Neural progenitor cell (in vitro differentiated cells): Measurements from ENCODE around the gene FUT7. TPM values are rescaled to one million over a fixed set of nuclear protein-coding genes. Genes with fewer than 3 reads are reported as not detected.
A peak's percentile ranks its signal among the peaks of the same experiment; 100 is the strongest.

Experiments used
- DNase-seq: peaks from one replicate; pipeline ENCODE4 v3.0.0-alpha.2; 2016; ENCODE audit warnings: low spot score
- H2AFZ ChIP-seq: fragments of 200-600 bp; sonication (generic); replicated peaks from 2 replicates; pipeline ENCODE4 v1.6.1; 2016; ENCODE audit warnings: antibody characterized with exemption
- H3F3A ChIP-seq: fragments of 200-600 bp; sonication (generic); 2 replicates; pipeline ENCODE4 v1.6.1; 2016; ENCODE audit warnings: antibody characterized with exemption, low read depth
- H3K27ac ChIP-seq: fragments of 200-600 bp; sonication (generic); 2 replicates; pipeline ENCODE4 v1.5.1; 2016; ENCODE audit warnings: mild to moderate bottlenecking
- H3K27me3 ChIP-seq: fragments of 200-600 bp; sonication (generic); 2 replicates; pipeline ENCODE4 v1.6.1; 2016; ENCODE audit warnings: mild to moderate bottlenecking, moderate library complexity
- H3K36me3 ChIP-seq: fragments of 200-600 bp; sonication (generic); 2 replicates; pipeline ENCODE4 v1.5.1; 2016
- H3K4me1 ChIP-seq: fragments of 200-600 bp; sonication (generic); 2 replicates; pipeline ENCODE4 v1.6.1; 2016; ENCODE audit warnings: mixed run types
- H3K4me2 ChIP-seq: fragments of 200-600 bp; sonication (generic); 2 replicates; pipeline ENCODE4 v1.6.1; 2016
- H3K4me3 ChIP-seq: fragments of 200-600 bp; sonication (generic); 2 replicates; pipeline ENCODE4 v1.5.1; 2016
- H3K79me2 ChIP-seq: fragments of 200-600 bp; sonication (generic); 2 replicates; pipeline ENCODE4 v1.6.1; 2016; ENCODE audit warnings: low read depth
- H3K9ac ChIP-seq: fragments of 200-600 bp; sonication (generic); 2 replicates; pipeline ENCODE4 v1.6.1; 2016
- H3K9me3 ChIP-seq: fragments of 200-600 bp; sonication (generic); 2 replicates; pipeline ENCODE4 v1.5.1; 2016; ENCODE audit warnings: low read depth
- H4K20me1 ChIP-seq: fragments of 200-600 bp; sonication (generic); 2 replicates; pipeline ENCODE4 v1.6.1; 2016; ENCODE audit warnings: low read depth
- H3K27ac Mint-ChIP-seq: 3 replicates; pipeline ENCODE4 v1.8.0; 2021; ENCODE audit warnings: mixed read lengths
- H3K27me3 Mint-ChIP-seq: 2 replicates; pipeline ENCODE4 v1.8.0; 2022; ENCODE audit warnings: low read depth, mild to moderate bottlenecking, inconsistent platforms, moderate library complexity, mixed read lengths; ENCODE audit not compliant: insufficient read depth
- H3K36me3 Mint-ChIP-seq: 3 replicates; pipeline ENCODE4 v1.8.0; 2021; ENCODE audit warnings: mixed read lengths
- H3K4me1 Mint-ChIP-seq: 3 replicates; pipeline ENCODE4 v1.8.0; 2021; ENCODE audit warnings: mixed read lengths
- H3K4me3 Mint-ChIP-seq: 3 replicates; pipeline ENCODE4 v1.8.0; 2021; ENCODE audit warnings: mild to moderate bottlenecking, moderate library complexity, mixed read lengths
- H3K9me3 Mint-ChIP-seq: 3 replicates; pipeline ENCODE4 v1.8.0; 2020; ENCODE audit warnings: mixed read lengths
- CTCF ChIP-seq: fragments of 200-600 bp; sonication (generic); IDR thresholded peaks from 2 replicates; pipeline ENCODE4 v1.5.1; 2017; ENCODE audit warnings: antibody characterized with exemption, mild to moderate bottlenecking
- EZH2 ChIP-seq: fragments of 200-600 bp; sonication (generic); IDR thresholded peaks from 2 replicates; pipeline ENCODE4 v1.6.1; 2017; ENCODE audit warnings: antibody characterized with exemption, mild to moderate bottlenecking, moderate library complexity
- EZH2phosphoT487 ChIP-seq: fragments of 200-600 bp; sonication (generic); IDR thresholded peaks from 2 replicates; pipeline ENCODE4 v1.6.1; 2017; ENCODE audit warnings: antibody characterized with exemption
- total RNA-seq: library from RNA; depleted of rRNA; stranded (reverse); fragments of >200 nt; gene quantifications from 2 replicates; pipeline ENCODE4 v1.2.3, GENCODE V29; 2015; ENCODE audit warnings: low replicate concordance

Gene FUT7
- total RNA-seq, 1 donor from 2014 or later: not detected

DNA sequence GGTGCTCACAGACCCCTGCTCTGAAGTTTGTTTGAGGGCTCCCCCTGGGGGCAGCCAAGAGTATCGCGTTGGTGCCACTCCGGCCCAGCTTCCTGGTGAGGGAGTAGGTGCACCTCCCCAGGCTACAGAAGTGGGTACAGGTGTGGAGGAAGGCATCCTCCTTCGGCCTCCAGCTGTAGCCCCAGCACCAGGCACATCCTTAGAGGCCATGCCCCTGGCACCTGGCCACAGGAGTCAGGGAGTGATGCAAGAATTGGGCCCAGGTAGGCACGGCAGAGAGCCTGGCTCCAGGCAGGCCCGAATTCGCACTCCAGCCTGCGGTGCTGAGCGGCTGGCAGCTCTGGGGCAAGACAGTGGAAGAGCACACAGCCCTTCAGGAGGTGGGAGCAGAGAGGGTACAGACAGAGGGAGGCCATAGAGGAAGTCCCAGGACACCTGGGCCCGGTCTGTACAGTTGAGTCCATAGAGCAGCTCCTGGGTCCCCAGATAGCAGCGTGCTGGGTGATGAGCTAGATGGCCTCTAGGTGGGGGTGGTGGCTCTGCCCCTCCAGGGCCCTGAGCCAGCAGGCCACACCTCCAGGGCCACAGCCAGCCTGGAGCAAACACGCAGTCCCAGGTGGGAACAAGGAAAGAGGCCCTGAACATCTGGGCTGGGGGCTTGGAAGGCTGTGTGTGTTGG lies 36.1 kb upstream of the FUT7 start:
- H3K4me1 Mint-ChIP-seq: peaks cover 10% of the 10 kb centered on the region
- H3K79me2 ChIP-seq: no peaks in the 10 kb centered on the region
- peaks cover 11% of the 10 kb centered on the region for H3K4me1 ChIP-seq
- H2AFZ ChIP-seq: no peak overlapping the region
- H4K20me1 ChIP-seq: peaks cover 46% of the 10 kb centered on the region
- H3K27ac ChIP-seq: no peak overlapping the region
- H3K9me3 Mint-ChIP-seq: no peaks in the 10 kb centered on the region
- peaks cover 28% of the 10 kb centered on the region for H3K27me3 ChIP-seq
- H3K36me3 Mint-ChIP-seq: no peaks in the 10 kb centered on the region
- H3K9ac ChIP-seq: no peak overlapping the region
- H3F3A ChIP-seq: peaks cover 22% of the 10 kb centered on the region
- H3K4me3 ChIP-seq: no peak overlapping the region
- H3K9me3 ChIP-seq: no peaks in the 10 kb centered on the region
- no peak overlapping the region for H3K4me2 ChIP-seq
- peak overlapping the region; percentile 54 for H3K4me3 Mint-ChIP-seq
- TF ChIP-seq EZH2phosphoT487 (no peak), CTCF (peak; percentile 62), EZH2 (no peak)
- H3K27ac Mint-ChIP-seq: no peak overlapping the region
- DNase-seq: peak; percentile 82
- H3K27me3 Mint-ChIP-seq: peaks cover 6% of the 10 kb centered on the region
- H3K36me3 ChIP-seq: no peaks in the 10 kb centered on the region

- no peaks in the 10 kb centered on the region for H3K79me2 ChIP-seq
- Mint-ChIP-seq H3K27me3 (peaks cover 7% of the 10 kb centered on the region), H3K27ac (no peak overlapping the region), H3K4me3 (no peak overlapping the region), H3K36me3 (no peaks in the 10 kb centered on the region), H3K4me1 (peaks cover 10% of the 10 kb centered on the region), H3K9me3 (no peaks in the 10 kb centered on the region)
- H3K27ac ChIP-seq: no peak overlapping the region
- H3K27me3 ChIP-seq: peaks cover 22% of the 10 kb centered on the region
- no peaks in the 10 kb centered on the region for H3K9me3 ChIP-seq
- no peak overlapping the region for H2AFZ ChIP-seq
- TF ChIP-seq EZH2: no peak
- no peak for TF ChIP-seq EZH2phosphoT487
- TF ChIP-seq CTCF: no peak
- H3K36me3 ChIP-seq: no peaks in the 10 kb centered on the region
- no peak overlapping the region for H3K4me3 ChIP-seq
- peaks cover 17% of the 10 kb centered on the region for H3F3A ChIP-seq
- peaks cover 11% of the 10 kb centered on the region for H3K4me1 ChIP-seq
- H3K9ac ChIP-seq: no peak overlapping the region
- no peak overlapping the region for H3K4me2 ChIP-seq
- DNase-seq: no peak
- H4K20me1 ChIP-seq: peaks cover 46% of the 10 kb centered on the region
These were observed 34.4 kb upstream of the FUT7 start for GRCh38 chr9:137066096-137066861.

GRCh38 chr9:137065336-137065967 lies 33.6 kb upstream of the FUT7 start:
- no peak for TF ChIP-seq EZH2

More at GRCh38 chr9:137065336-137065967, 33.6 kb upstream of the FUT7 start:
- Mint-ChIP-seq H3K36me3 (no peaks in the 10 kb centered on the region), H3K4me3 (peak overlapping the region; percentile 66), H3K27ac (no peak overlapping the region), H3K4me1 (peaks cover 4% of the 10 kb centered on the region), H3K27me3 (peaks cover 5% of the 10 kb centered on the region), H3K9me3 (no peaks in the 10 kb centered on the region)
- H3K4me2 ChIP-seq: no peak overlapping the region
- H3F3A ChIP-seq: peaks cover 10% of the 10 kb centered on the region
- no peaks in the 10 kb centered on the region for H3K36me3 ChIP-seq
- H3K9me3 ChIP-seq: no peaks in the 10 kb centered on the region
- H3K27ac ChIP-seq: no peak overlapping the region
- H3K9ac ChIP-seq: no peak overlapping the region
- H3K4me3 ChIP-seq: no peak overlapping the region
- H3K4me1 ChIP-seq: peaks cover 5% of the 10 kb centered on the region
- no peak overlapping the region for H2AFZ ChIP-seq
- peaks cover 46% of the 10 kb centered on the region for H4K20me1 ChIP-seq
- no peak for DNase-seq
- peaks cover 22% of the 10 kb centered on the region for H3K27me3 ChIP-seq
- no peaks in the 10 kb centered on the region for H3K79me2 ChIP-seq
